ENCODE data around the gene GSE1. TPM values are rescaled to one million over a fixed set of nuclear protein-coding genes. Genes with fewer than 3 reads are reported as not detected.

GSE1 gene
- total and polyA plus RNA-seq, 9 of the 15 experiments (the other 6 are each of a cell fraction or from before 2014, with no cell fraction given), result 12.2 to 244 (median 57.9) TPM

- peak in 1 of 2 experiments; percentile 27; a peak in 1 of 4 replicates for TF ChIP-seq NONO (IDR thresholded peaks at IDR 0.05; ENCODE audit: low read depth in 2 of 2, low read length in 1 of 2)
- no peak for TF ChIP-seq GATA2 (CRISPR knock-in tag; IDR thresholded peaks at IDR 0.05)
- no peak for TF ChIP-seq ZBTB12 (CRISPR knock-in tag; IDR thresholded peaks at IDR 0.05)
- peak; percentile 57; the same call in 1 of the 2 replicates for TF ChIP-seq NR3C1 (CRISPR knock-in tag; IDR thresholded peaks at IDR 0.05)
- TF ChIP-seq POLR2A (conservative IDR thresholded peaks at IDR 0.05), result peak; percentile 80
- TF ChIP-seq MTA2 (IDR thresholded peaks at IDR 0.05; ENCODE audit: low read depth), result no peak
- TF ChIP-seq POLR2H (tag; IDR thresholded peaks at IDR 0.05; ENCODE audit: low read depth), result no peak
- TF ChIP-seq ZNF263 (CRISPR knock-in tag; IDR thresholded peaks at IDR 0.05; ENCODE audit: borderline replicate concordance), result no peak
- TF ChIP-seq, protein P1, sequence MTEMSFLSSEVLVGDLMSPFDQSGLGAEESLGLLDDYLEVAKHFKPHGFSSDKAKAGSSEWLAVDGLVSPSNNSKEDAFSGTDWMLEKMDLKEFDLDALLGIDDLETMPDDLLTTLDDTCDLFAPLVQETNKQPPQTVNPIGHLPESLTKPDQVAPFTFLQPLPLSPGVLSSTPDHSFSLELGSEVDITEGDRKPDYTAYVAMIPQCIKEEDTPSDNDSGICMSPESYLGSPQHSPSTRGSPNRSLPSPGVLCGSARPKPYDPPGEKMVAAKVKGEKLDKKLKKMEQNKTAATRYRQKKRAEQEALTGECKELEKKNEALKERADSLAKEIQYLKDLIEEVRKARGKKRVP (CRISPR knock-in tag; IDR thresholded peaks at IDR 0.05), result no peak
- peak; percentile 24 for TF ChIP-seq BRD9 (IDR thresholded peaks at IDR 0.05; ENCODE audit: low read depth, partially characterized antibody)
- TF ChIP-seq BHLHE40 (IDR thresholded peaks at IDR 0.05; ENCODE audit: low read length), result 0 out of 2 replicates have a peak, but pooled peaks have one; percentile 6
- TF ChIP-seq NFIC (IDR thresholded peaks at IDR 0.05), result no peak
- peak; percentile 20 for TF ChIP-seq SAP30 (IDR thresholded peaks at IDR 0.05; ENCODE audit: borderline replicate concordance, insufficient read depth, low read depth, low read length, poor library complexity, severe bottlenecking)
- TF ChIP-seq E2F4 (CRISPR knock-in tag; IDR thresholded peaks at IDR 0.05; ENCODE audit: low read depth), result 0 out of 2 replicates have a peak, but pooled peaks have one; percentile 5
- TF ChIP-seq DPF2 (IDR thresholded peaks at IDR 0.05), result no peak
- 0 out of 4 replicates have a peak, but pooled peaks of 1 of the 2 experiments have one; percentile 25 for TF ChIP-seq FOXK2 (conservative IDR thresholded peaks at IDR 0.05 in 1 of 2, IDR thresholded peaks at IDR 0.05 in 1 of 2; ENCODE audit: low read depth in 2 of 2)
- peak; percentile 35; the same call in 1 of the 2 replicates for TF ChIP-seq TEAD4 (IDR thresholded peaks at IDR 0.05; ENCODE audit: low read length)
- no peak for TF ChIP-seq TEAD4 (CRISPR knock-in tag; IDR thresholded peaks at IDR 0.05; ENCODE audit: borderline replicate concordance)
- TF ChIP-seq ZNF384 (IDR thresholded peaks at IDR 0.05; ENCODE audit: low read depth, low read length), result no peak
- TF ChIP-seq CREB1 (IDR thresholded peaks at IDR 0.05), result no peak
- no peak for TF ChIP-seq CREB1 (CRISPR knock-in tag; IDR thresholded peaks at IDR 0.05)
- TF ChIP-seq, protein P2, sequence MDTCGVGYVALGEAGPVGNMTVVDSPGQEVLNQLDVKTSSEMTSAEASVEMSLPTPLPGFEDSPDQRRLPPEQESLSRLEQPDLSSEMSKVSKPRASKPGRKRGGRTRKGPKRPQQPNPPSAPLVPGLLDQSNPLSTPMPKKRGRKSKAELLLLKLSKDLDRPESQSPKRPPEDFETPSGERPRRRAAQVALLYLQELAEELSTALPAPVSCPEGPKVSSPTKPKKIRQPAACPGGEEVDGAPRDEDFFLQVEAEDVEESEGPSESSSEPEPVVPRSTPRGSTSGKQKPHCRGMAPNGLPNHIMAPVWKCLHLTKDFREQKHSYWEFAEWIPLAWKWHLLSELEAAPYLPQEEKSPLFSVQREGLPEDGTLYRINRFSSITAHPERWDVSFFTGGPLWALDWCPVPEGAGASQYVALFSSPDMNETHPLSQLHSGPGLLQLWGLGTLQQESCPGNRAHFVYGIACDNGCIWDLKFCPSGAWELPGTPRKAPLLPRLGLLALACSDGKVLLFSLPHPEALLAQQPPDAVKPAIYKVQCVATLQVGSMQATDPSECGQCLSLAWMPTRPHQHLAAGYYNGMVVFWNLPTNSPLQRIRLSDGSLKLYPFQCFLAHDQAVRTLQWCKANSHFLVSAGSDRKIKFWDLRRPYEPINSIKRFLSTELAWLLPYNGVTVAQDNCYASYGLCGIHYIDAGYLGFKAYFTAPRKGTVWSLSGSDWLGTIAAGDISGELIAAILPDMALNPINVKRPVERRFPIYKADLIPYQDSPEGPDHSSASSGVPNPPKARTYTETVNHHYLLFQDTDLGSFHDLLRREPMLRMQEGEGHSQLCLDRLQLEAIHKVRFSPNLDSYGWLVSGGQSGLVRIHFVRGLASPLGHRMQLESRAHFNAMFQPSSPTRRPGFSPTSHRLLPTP (IDR thresholded peaks at IDR 0.05; ENCODE audit: borderline replicate concordance, extremely low read depth, insufficient read length), result no peak
- peak; percentile 28; the same call in 1 of the 2 replicates for TF ChIP-seq PHF8 (IDR thresholded peaks at IDR 0.05; ENCODE audit: borderline replicate concordance, low read length)
Measured at GRCh38 chr16:85612191-85612800, 826 bp upstream of the GSE1 start (continued).
